Gastrocnemius medialis (tissue), 4 donors: ENCODE results near the gene RBBP8NL. TPM values are rescaled to one million over a fixed set of nuclear protein-coding genes. Genes with fewer than 3 reads are reported as not detected.

Source experiments
- ATAC-seq, 2 donors: fragments of 150-250 bp; one replicate each; pipeline ENCODE4 v1.9.1; 2016
- DNase-seq, 2 donors: peaks; one replicate each; pipeline ENCODE4 v3.0.0-alpha.2; 2019
- H3K27ac ChIP-seq, 4 donors: fragments of 200-600 bp; sonication (generic); 1 replicate in 1 of 4; 2 replicates in 3 of 4; pipeline ENCODE4 v1.5.1; 2016 to 2018; ENCODE audit warnings: mild to moderate bottlenecking in 2 of 4, moderate library complexity in 1 of 4
- H3K27me3 ChIP-seq, 3 donors: fragments of 200-600 bp; sonication (generic) in 2 of 3; 1 replicate in 1 of 3; 2 replicates in 2 of 3; pipeline versions ENCODE4 v1.5.1 to v1.6.0; 2016 to 2019; ENCODE audit warnings: mild to moderate bottlenecking in 1 of 3, moderate library complexity in 1 of 3
- H3K36me3 ChIP-seq, 2 donors: fragments of 200-600 bp; sonication (generic) in 1 of 2; one replicate each; pipeline ENCODE4 v1.5.1; 2017 to 2018
- H3K4me1 ChIP-seq, 2 donors: fragments of 200-600 bp; sonication (generic) in 1 of 2; one replicate each; pipeline ENCODE4 v1.5.1; 2016 to 2017; ENCODE audit warnings: mild to moderate bottlenecking in 2 of 2
- H3K4me3 ChIP-seq, 4 donors: fragments of 200-600 bp; sonication (generic) in 3 of 4; 1 replicate in 1 of 4; 2 replicates in 3 of 4; pipeline ENCODE4 v1.5.1; 2016 to 2019; ENCODE audit warnings: mild to moderate bottlenecking in 2 of 4
- H3K9me3 ChIP-seq, 3 donors: fragments of 200-600 bp; sonication (generic) in 2 of 3; 1 replicate in 1 of 3; 2 replicates in 2 of 3; pipeline ENCODE4 v1.5.1; 2016 to 2019
- CTCF ChIP-seq, 5 experiments: fragments of 450-650 bp in 3 of 5; fragments of 200-600 bp in 2 of 5; sonication (generic) in 2 of 5; IDR thresholded peaks in 4 of 5; conservative IDR thresholded peaks in 1 of 5; 1 replicate in 4 of 5; 2 replicates in 1 of 5; pipeline ENCODE4 v1.5.1; 2016 to 2019; ENCODE audit warnings: antibody characterized with exemption in 5 of 5, mild to moderate bottlenecking in 3 of 5, moderate library complexity in 3 of 5
- POLR2A ChIP-seq, 2 donors: fragments of 450-650 bp; IDR thresholded peaks; one replicate each; pipeline ENCODE4 v1.6.1; 2017; ENCODE audit warnings: antibody characterized with exemption in 2 of 2, mild to moderate bottlenecking in 2 of 2, moderate library complexity in 2 of 2
- in situ Hi-C, 4 donors: fragments of 200-750 bp; cut with MboI; loops; one replicate each; pipeline versions ENCODE4 v1.15.0 to v1.8.0; 2017; ENCODE audit warnings: low sequenced_read_pairs in 4 of 4
- intact Hi-C: fragments of 100-400 bp; cut with DNase I; formaldehyde crosslinking; loops from one replicate; pipeline ENCODE4 v1.15.1; 2023; ENCODE audit warnings: low total_unique reads
- total RNA-seq, 4 donors: library from RNA; depleted of rRNA; stranded (reverse); fragments of >200 nt; gene quantifications; one replicate each; pipeline versions ENCODE4 v1.1.0 to v1.2.3, GENCODE V29; 2016

The RBBP8NL gene
- total RNA-seq, 4 donors from 2014 or later, result not detected

DNA sequence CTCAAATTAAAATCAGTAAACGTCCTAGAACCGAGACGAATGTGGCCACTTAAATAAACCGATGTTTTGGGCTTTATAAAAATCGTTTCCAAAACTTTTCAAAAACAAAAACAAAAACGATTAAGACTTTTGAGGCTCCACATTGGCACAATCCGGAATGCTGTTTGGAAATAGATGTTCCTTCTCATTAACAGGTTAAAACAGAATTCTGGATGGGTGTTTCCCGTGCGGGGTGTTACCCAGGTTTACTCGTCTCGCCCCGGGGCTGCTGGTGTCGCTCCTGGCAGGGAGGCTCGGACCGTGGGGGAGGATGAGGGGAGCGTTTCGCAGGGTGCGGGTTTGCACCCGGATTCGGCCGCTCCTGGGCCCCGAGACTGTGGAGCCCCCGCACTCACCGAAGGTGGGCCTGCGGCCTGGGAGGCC lies 47.3 kb upstream of the RBBP8NL start:
- Histone ChIP-seq H3K4me1 (peaks cover 0 to 7% of the 10 kb centered on the region in 2 donors), H3K9me3 (no peaks in the 10 kb centered on the region), H3K4me3 (no peak overlapping the region), H3K27me3 (peaks cover 61 to 72% (median 72%) of the 10 kb centered on the region in 3 donors), H3K36me3 (no peaks in the 10 kb centered on the region), H3K27ac (no peak overlapping the region)
- intact Hi-C loops (no loop called here), in situ Hi-C loops (no loop called here)
- ATAC-seq, result no peak
- TF ChIP-seq POLR2A (IDR thresholded peaks at IDR 0.05) (no peak), CTCF (IDR thresholded peaks at IDR 0.05 in 4 of 5, conservative IDR thresholded peaks at IDR 0.05 in 1 of 5) (no peak)
- no peak for DNase-seq

- TF ChIP-seq POLR2A (IDR thresholded peaks at IDR 0.05), result no peak
- no peak for TF ChIP-seq CTCF (IDR thresholded peaks at IDR 0.05 in 4 of 5, conservative IDR thresholded peaks at IDR 0.05 in 1 of 5)
- intact Hi-C loops (no loop called here), in situ Hi-C loops (no loop called here)
- DNase-seq, result no peak
- ATAC-seq, result no peak
- no peaks in the 10 kb centered on the region for H3K9me3 ChIP-seq
- H3K4me3 ChIP-seq, result no peak overlapping the region
- no peak overlapping the region for H3K27ac ChIP-seq
- H3K36me3 ChIP-seq, result no peaks in the 10 kb centered on the region
- peaks cover 0 to 7% of the 10 kb centered on the region in 2 donors for H3K4me1 ChIP-seq
- H3K27me3 ChIP-seq, result peaks cover 58 to 72% (median 66%) of the 10 kb centered on the region in 3 donors
Observed at GRCh38 chr20:62473717-62474603, 46.6 kb upstream of the RBBP8NL start.

- H3K36me3 ChIP-seq, result no peaks in the 10 kb centered on the region
- no peak for ATAC-seq
- intact Hi-C loops (no loop called here), in situ Hi-C loops (no loop called here)
- H3K27me3 ChIP-seq, result peaks cover 52 to 64% (median 57%) of the 10 kb centered on the region in 3 donors
- no peaks in the 10 kb centered on the region for H3K9me3 ChIP-seq
- no peak overlapping the region for H3K4me3 ChIP-seq
- DNase-seq, result no peak
- H3K4me1 ChIP-seq, result peaks cover 0 to 7% of the 10 kb centered on the region in 2 donors
- H3K27ac ChIP-seq, result no peak overlapping the region
- no peak for TF ChIP-seq CTCF (IDR thresholded peaks at IDR 0.05 in 4 of 5, conservative IDR thresholded peaks at IDR 0.05 in 1 of 5)
- no peak for TF ChIP-seq POLR2A (IDR thresholded peaks at IDR 0.05)
Observed at GRCh38 chr20:62472941-62473585, 45.7 kb upstream of the RBBP8NL start.

- Histone ChIP-seq H3K36me3 (no peaks in the 10 kb centered on the region), H3K27me3 (peaks cover 45 to 57% (median 50%) of the 10 kb centered on the region in 3 donors), H3K4me3 (no peak overlapping the region), H3K4me1 (peaks cover 0 to 7% of the 10 kb centered on the region in 2 donors), H3K9me3 (no peaks in the 10 kb centered on the region), H3K27ac (no peak overlapping the region)
- ATAC-seq (no peak), DNase-seq (no peak)
- intact Hi-C loops (no loop called here), in situ Hi-C loops (no loop called here)
- TF ChIP-seq POLR2A (IDR thresholded peaks at IDR 0.05), result no peak
- TF ChIP-seq CTCF (IDR thresholded peaks at IDR 0.05 in 4 of 5, conservative IDR thresholded peaks at IDR 0.05 in 1 of 5), result no peak
Observed at GRCh38 chr20:62472138-62472940, 45.0 kb upstream of the RBBP8NL start.
